Measurements from ENCODE around the gene NELFB.

The NELFB gene

GRCh38 chr9:137243626-137244485, 11.3 kb upstream of the NELFB start:
- no peaks in the 10 kb centered on the region for H3K9me3 ChIP-seq (ENCODE audit: low read length)
- no peak overlapping the region for H3K4me3 ChIP-seq (ENCODE audit: low read length)
- no peak overlapping the region for H2AFZ ChIP-seq (ENCODE audit: low read depth, low read length)
- no peaks in the 10 kb centered on the region for H3K27me3 ChIP-seq (ENCODE audit: insufficient read depth, low read length)
- peaks cover 22% of the 10 kb centered on the region for H3K4me1 ChIP-seq (ENCODE audit: insufficient read depth, low read length)
- peaks cover 23% of the 10 kb centered on the region for H3K36me3 ChIP-seq (ENCODE audit: insufficient read depth, low read length)

- Histone ChIP-seq H2AFZ (ENCODE audit: low read depth, low read length) (no peak overlapping the region), H3K27me3 (ENCODE audit: insufficient read depth, low read length) (no peaks in the 10 kb centered on the region), H3K4me1 (ENCODE audit: insufficient read depth, low read length) (peaks cover 21% of the 10 kb centered on the region), H3K36me3 (ENCODE audit: insufficient read depth, low read length) (peaks cover 23% of the 10 kb centered on the region), H3K9me3 (ENCODE audit: low read length) (no peaks in the 10 kb centered on the region), H3K4me3 (ENCODE audit: low read length) (no peak overlapping the region)
These were observed 10.4 kb upstream of the NELFB start for GRCh38 chr9:137244486-137245449.

GRCh38 chr9:137245450-137246421, 9.4 kb upstream of the NELFB start:
- Histone ChIP-seq H3K36me3 (ENCODE audit: insufficient read depth, low read length) (peaks cover 23% of the 10 kb centered on the region), H3K27me3 (ENCODE audit: insufficient read depth, low read length) (no peaks in the 10 kb centered on the region)

GRCh38 chr9:137247135-137247915, 7.8 kb upstream of the NELFB start:
- Histone ChIP-seq H3K4me1 (ENCODE audit: insufficient read depth, low read length) (peaks cover 34% of the 10 kb centered on the region), H3K4me3 (ENCODE audit: low read length) (no peak overlapping the region), H3K9me3 (ENCODE audit: low read length) (no peaks in the 10 kb centered on the region), H3K36me3 (ENCODE audit: insufficient read depth, low read length) (peaks cover 17% of the 10 kb centered on the region), H2AFZ (ENCODE audit: low read depth, low read length) (no peak overlapping the region), H3K27me3 (ENCODE audit: insufficient read depth, low read length) (no peaks in the 10 kb centered on the region)

More at GRCh38 chr9:137245450-137246421, 9.4 kb upstream of the NELFB start:
- Histone ChIP-seq H3K4me3 (ENCODE audit: low read length) (no peak overlapping the region), H3K4me1 (ENCODE audit: insufficient read depth, low read length) (peaks cover 24% of the 10 kb centered on the region), H3K9me3 (ENCODE audit: low read length) (no peaks in the 10 kb centered on the region), H2AFZ (ENCODE audit: low read depth, low read length) (no peak overlapping the region)

- no peaks in the 10 kb centered on the region for H3K9me3 ChIP-seq (ENCODE audit: low read length)
- H3K4me3 ChIP-seq (ENCODE audit: low read length): no peak overlapping the region
- H2AFZ ChIP-seq (ENCODE audit: low read depth, low read length): no peak overlapping the region
- H3K36me3 ChIP-seq (ENCODE audit: insufficient read depth, low read length): peaks cover 11% of the 10 kb centered on the region
- peaks cover 29% of the 10 kb centered on the region for H3K4me1 ChIP-seq (ENCODE audit: insufficient read depth, low read length)
- H3K27me3 ChIP-seq (ENCODE audit: insufficient read depth, low read length): no peaks in the 10 kb centered on the region
These were observed 7.3 kb upstream of the NELFB start for GRCh38 chr9:137247916-137248175.

GRCh38 chr9:137250329-137251193, 4.6 kb upstream of the NELFB start:
- H3K9me3 ChIP-seq (ENCODE audit: low read length): no peaks in the 10 kb centered on the region
- no peak overlapping the region for H2AFZ ChIP-seq (ENCODE audit: low read depth, low read length)
- H3K36me3 ChIP-seq (ENCODE audit: insufficient read depth, low read length): no peaks in the 10 kb centered on the region
- no peak overlapping the region for H3K4me3 ChIP-seq (ENCODE audit: low read length)
- H3K4me1 ChIP-seq (ENCODE audit: insufficient read depth, low read length): peaks cover 36% of the 10 kb centered on the region
- H3K27me3 ChIP-seq (ENCODE audit: insufficient read depth, low read length): no peaks in the 10 kb centered on the region

- peaks cover 41% of the 10 kb centered on the region for H3K4me1 ChIP-seq (ENCODE audit: insufficient read depth, low read length)
These were observed 4.0 kb upstream of the NELFB start, which contains the start of gene STPG3 for GRCh38 chr9:137251194-137251461. Gene STPG3 (plus strand): TSS chr9:137251286. CDS start chr9:137251287, 1 bp downstream.

GRCh38 chr9:137251490-137252268, 3.4 kb upstream of the NELFB start:
- Histone ChIP-seq H3K36me3 (ENCODE audit: insufficient read depth, low read length) (peaks cover 6% of the 10 kb centered on the region), H3K4me3 (ENCODE audit: low read length) (no peak overlapping the region), H3K4me1 (ENCODE audit: insufficient read depth, low read length) (peaks cover 46% of the 10 kb centered on the region), H2AFZ (ENCODE audit: low read depth, low read length) (no peak overlapping the region), H3K9me3 (ENCODE audit: low read length) (no peaks in the 10 kb centered on the region), H3K27me3 (ENCODE audit: insufficient read depth, low read length) (no peaks in the 10 kb centered on the region)

More at GRCh38 chr9:137251194-137251461, 4.0 kb upstream of the NELFB start, which contains the start of gene STPG3:
- Histone ChIP-seq H3K4me3 (ENCODE audit: low read length) (no peak within 1 kb of the TSS), H3K9me3 (ENCODE audit: low read length) (no peaks in the 10 kb centered on the region), H3K27me3 (ENCODE audit: insufficient read depth, low read length) (no peaks in the 10 kb centered on the region), H3K36me3 (ENCODE audit: insufficient read depth, low read length) (peaks cover 1% of the 10 kb centered on the region), H2AFZ (ENCODE audit: low read depth, low read length) (no peak within 1 kb of the TSS)

- Histone ChIP-seq H3K27me3 (ENCODE audit: insufficient read depth, low read length) (no peaks in the 10 kb centered on the region), H3K9me3 (ENCODE audit: low read length) (no peaks in the 10 kb centered on the region)
These were observed 2.3 kb upstream of the NELFB start for GRCh38 chr9:137252555-137253506.

More at GRCh38 chr9:137252555-137253506, 2.3 kb upstream of the NELFB start:
- peaks cover 9% of the 10 kb centered on the region for H3K36me3 ChIP-seq (ENCODE audit: insufficient read depth, low read length)
- H3K4me1 ChIP-seq (ENCODE audit: insufficient read depth, low read length): peaks cover 41% of the 10 kb centered on the region
- no peak overlapping the region for H3K4me3 ChIP-seq (ENCODE audit: low read length)
- H2AFZ ChIP-seq (ENCODE audit: low read depth, low read length): no peak overlapping the region
